GM19351 (cell line): ENCODE results near the gene SH3BP2.

Source experiments
- ATAC-seq: cut with Tn5 transposase; IDR thresholded peaks from one replicate; pipeline ENCODE4 v1.9.1; 2021; ENCODE audit warnings: mild to moderate bottlenecking, moderate library complexity; ENCODE audit not compliant: unreplicated experiment

The SH3BP2 gene

DNA sequence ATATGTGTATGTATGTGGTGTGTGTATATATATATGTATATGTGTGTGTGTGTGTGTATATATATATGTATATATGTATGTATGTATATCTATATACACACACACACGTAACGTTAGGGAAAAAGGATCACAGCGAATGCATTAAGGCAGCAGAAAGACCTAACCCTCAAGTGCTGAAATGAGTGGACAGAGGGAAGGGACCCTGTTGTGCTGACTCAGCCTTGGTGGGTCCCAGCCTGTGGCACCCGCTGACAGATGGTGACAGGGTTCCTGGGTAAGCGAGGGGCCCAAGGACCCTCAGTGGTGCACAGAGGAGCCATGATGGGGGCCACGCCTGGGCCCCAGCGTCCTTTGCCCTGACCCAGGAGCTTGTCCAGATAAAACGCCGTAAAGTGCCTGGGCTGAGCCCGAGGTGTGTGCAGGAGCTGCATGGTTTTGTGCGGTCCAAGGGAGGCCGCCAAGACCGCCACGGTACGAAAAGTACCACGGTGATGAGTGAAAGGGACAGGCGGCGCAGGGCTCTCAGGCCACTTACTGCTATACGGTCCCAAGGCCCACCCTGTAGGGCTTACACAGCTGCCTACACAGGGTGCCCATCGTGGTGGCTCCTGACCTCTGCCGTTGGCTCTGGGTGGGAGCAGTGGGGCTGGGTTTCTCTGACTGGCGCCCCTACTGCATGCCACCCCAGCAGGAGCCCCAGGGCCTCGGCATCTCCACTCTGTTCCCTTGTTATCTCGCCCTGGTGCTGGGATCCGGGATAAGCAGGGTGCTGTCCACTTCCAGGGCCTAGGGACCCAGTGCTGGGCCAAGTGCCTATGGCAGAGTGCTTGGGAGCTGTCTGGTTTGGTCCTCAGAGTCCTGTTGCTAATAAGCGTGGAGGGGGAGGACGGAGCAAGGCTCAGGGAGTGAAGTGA lies 10.0 kb downstream of the SH3BP2 start:
- ATAC-seq, result no peak

DNA sequence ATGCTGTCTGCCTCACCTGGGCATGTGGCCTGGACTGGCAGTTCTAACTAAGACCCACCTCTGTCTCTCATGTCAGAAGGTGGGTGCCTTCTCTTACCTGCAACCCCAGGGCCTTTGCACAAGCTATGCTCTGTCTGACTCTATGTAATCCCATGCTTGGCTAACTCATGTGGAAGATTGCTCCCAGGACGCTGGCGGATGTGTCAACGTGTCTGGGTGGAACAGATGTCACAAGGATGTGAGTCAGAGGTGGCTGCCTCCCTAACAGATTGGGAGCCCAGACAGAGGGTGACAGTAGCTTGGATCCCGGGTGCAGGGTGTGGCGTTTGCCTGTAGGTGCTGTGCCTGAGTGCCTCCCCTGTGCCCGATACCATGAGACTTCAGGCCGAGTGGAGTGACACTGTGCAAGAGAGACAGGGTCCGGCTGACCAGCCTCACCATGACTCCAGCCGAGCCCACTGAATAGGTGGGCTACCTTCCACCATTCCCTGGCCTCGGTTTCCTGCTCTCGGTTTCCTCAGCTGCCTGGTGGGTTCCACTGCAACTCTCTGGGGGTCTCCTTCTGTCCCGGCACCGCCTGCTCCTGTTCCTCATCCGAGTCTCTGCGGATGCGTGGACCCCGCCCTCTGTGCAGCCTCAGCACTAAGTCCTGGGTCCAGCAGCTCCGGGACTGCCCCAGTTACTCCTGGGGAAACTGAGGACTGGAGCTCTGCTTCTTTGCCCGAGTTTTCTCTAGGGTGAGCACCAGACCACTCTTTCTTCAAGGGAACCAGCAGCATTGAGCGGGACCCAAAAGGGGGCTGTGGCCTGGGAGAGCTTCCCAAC lies 11.0 kb downstream of the SH3BP2 start:
- ATAC-seq, result no peak

DNA sequence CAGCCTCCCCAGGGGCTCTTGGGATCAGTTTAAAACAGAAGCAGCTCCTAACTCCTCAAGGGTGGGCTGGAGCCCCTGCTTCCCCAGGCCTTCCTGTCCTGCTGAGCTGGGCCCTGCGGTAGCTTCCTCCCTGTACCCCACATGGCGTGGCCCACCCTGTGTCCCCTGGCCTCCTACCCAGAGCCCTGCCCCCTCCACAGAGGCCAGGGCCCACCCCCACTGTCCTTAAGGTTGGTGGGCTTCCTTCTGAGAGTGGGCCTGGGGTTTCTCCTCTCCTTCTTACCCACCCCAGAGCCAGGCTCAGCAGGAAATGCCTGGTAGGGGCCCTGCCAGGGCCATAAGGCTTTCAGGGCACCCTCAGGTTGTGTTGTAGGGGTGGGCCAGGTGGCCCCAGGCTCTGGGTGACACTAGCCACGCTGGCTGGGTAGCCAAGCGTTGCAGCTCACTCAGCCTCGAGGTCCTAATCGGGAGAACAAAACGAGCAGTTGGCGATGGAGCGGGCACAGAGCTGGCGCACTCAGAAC lies 11.6 kb downstream of the SH3BP2 start:
- no peak for ATAC-seq

GRCh38 chr4:2804973-2805501 lies 12.2 kb downstream of the SH3BP2 start:
- ATAC-seq, result no peak

DNA sequence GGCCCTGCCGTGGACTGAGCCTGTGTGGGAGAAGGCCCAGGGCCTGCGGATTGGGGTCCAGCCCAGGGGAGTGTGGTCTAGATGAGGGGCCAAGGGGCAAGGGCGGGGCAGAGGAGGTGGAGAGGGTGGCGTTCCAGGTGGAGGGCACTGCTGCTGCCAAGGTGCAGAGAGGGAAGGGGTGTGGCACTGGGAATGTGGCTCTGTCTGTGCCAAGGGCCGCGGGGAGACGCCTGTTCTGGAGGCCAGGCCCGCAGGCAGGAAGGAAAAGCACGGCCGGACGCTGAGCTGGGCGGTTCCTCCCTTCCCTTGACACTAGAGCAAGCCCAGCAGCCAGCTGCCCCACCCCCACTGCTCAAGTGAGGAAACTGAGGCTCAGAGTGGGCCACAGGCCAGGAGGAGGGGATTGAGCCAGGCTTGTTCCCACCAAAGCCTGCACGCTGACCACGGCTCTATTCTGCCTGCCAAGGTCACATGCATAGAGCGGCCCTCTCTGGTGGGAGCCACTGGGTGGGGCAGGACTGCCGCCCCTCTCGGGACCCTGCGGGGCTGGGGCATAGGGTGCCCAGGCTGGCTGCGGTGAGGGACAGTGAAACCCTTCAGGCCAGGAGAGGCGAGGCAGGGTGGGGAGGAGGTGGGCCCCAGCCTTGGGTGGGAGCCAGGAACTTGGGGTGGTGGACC lies 13.0 kb downstream of the SH3BP2 start:
- no peak for ATAC-seq

- no peak for ATAC-seq
These were observed 13.8 kb downstream of the SH3BP2 start for GRCh38 chr4:2806390-2807355.

GRCh38 chr4:2807571-2807970 lies 14.7 kb downstream of the SH3BP2 start:
- no peak for ATAC-seq

DNA sequence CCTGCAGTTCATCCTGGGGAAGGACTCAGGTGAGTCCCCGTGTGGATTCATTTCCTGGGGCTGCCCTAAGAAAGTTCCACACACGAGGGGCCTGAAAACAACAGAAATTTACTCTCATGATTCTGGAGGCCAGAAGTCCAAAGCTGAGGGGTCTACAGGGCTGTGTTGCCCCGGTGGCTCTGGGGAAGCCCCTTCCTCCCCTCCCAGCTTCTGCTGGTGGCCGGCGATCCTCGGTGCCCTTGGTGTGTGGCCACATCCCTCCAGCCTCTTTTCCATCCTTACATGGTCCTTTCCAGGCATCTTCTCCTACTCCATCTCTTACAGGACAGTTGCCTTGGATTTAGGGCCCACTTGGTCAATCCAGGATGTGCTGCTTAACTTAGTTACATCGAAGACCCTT lies 15.1 kb downstream of the SH3BP2 start:
- no peak for ATAC-seq

DNA sequence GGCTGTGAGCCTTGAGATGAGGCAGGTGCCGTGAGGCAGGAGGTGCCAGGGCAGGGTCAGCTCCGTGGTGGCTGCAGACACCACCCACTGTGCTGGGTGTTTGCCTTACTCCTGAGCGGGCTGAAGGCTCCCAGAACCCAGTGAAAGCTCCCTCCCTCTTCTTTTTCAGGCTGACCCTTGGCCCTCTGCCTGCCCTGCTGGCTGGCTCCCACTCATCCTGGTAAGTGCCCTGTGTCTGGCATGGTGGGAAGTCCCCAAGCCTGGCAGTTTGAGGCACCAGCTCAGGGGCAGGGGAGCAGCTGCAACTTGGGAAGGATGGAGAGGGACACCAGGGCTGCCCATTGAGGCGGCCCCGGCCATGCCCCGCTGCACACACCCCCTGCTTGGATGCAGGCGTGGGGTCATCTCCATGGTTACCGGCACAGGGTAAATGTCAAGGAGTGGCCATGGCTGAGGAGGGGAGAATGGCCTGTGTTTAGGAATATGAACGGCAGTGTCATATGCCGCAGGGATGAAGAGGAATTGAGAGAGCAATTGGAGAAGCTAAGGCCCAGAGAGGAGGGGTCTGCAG lies 16.8 kb downstream of the SH3BP2 start:
- ATAC-seq, result no peak

DNA sequence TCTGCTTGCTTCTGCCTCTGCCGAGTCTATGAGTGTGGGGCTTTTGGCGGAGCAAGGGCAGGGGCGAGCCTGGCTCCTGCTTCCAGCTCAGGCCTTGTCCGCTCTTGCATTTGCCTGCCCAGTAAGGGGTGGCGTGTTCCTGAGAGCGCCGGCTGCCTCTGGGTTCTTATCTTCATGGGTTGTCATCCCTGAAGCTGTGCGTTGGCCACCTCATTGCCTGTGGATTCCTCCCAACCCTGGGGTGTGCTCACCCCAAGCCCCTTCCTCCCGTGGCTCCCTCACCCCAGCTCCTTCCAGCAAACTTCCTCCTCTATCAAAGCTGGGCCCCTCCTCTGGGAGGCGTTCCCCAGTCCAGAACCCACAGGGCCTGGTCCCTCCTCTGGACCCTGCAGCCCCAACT lies 17.5 kb downstream of the SH3BP2 start:
- ATAC-seq, result no peak

- peak; percentile 80 for ATAC-seq
These were observed 19.1 kb downstream of the SH3BP2 start for GRCh38 chr4:2811830-2812611.

GRCh38 chr4:2812612-2813354 lies 19.9 kb downstream of the SH3BP2 start:
- ATAC-seq, result peak; percentile 23

DNA sequence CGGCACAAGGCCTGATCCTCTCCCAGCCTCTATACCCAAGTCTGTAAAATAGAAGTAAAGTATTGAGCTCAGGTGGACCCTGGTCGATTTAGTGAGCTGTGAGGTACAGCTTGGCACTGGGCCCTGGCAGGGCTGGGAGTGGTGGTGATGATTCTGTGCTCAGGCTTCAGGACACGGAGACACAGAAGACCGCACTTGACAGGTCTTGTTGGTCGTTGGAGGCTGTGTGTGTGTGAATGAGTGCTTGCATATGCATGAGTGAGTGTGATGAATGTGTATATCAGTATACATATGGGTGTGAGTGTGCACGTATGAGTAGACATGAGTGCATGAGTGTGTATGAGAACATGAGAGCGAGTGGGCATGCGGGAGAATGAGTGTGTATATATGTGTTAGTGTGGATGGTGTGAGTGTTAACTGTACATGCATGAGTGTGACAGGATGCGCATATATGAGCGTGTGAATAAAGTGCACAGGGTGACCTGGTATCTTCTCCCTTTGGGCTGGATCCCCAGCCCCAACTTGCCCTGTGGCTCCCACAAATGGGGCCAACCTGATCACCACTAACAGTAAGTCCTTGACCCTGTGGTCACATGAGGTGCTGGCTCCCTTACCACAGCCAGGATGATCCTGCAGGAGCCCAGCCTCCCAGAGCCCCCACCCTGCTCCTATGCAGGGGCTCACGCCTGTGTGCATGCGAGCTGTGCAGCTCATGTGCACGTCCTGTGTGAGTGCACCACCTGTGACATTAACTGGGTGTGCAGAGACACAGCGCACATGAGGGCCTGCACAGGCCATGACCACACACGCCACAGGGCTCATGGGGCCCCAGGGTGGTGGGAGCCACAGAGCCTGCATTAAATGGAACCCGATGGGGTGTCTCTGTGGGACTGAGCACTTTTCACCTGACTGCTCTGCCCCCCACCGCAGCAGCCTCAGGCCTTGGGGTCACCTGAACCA lies 20.8 kb downstream of the SH3BP2 start:
- ATAC-seq, result no peak

DNA sequence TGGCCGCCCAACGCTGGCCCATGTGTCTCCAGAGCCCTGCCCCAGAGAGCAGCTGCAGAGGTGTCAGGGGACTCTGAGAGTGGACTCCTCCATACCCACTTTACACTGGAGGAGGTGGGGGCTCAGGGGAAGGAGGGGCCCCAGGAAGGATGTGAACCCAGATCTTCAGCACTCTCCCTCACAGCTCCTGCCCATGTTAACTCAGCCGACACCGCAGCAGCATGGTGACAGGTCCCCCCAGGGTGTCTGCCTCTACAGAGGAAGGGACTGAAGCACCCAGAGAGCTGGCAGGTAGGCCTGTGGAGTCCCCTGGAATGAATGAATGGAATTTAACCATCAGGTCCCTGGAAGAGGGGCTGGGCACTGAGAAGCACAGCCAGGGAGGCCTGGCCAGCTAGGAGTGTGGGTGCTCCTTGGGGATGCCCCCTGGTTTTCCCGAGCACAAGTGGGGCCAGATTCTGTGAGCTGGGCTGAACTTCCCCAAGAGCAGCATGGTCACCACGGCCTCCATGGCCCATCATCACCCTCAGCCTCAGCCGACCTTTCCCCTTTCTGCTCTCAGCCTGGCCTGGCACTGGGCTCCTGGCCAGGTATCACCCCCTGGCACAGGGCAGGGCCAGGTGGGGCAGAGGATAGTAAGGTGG lies 21.9 kb downstream of the SH3BP2 start:
- no peak for ATAC-seq

GRCh38 chr4:2816401-2816954 lies 23.6 kb downstream of the SH3BP2 start:
- ATAC-seq, result no peak

- no peak for ATAC-seq
These were observed 24.3 kb downstream of the SH3BP2 start for GRCh38 chr4:2817137-2817536.
